Lower lobe of right lung (tissue), 2 donors: ENCODE results near the gene PLA2R1. TPM values are rescaled to one million over a fixed set of nuclear protein-coding genes. Genes with fewer than 3 reads are reported as not detected.
A peak's percentile ranks its signal among the peaks of the same experiment; 100 is the strongest.

Source experiments
- ATAC-seq, 2 donors: fragments of 200-7000 bp; cut with Tn5 transposase; one replicate each; pipeline ENCODE4 v1.9.1; 2020 to 2022; ENCODE audit warnings: mild to moderate bottlenecking in 2 of 2, moderate library complexity in 2 of 2
- DNase-seq: peaks from one replicate; pipeline ENCODE4 v3.0.0-alpha.2; 2020
- H3K27ac ChIP-seq: fragments of 200-600 bp; one replicate; pipeline ENCODE4 v1.8.0; 2022
- H3K27me3 ChIP-seq: fragments of 200-600 bp; one replicate; pipeline ENCODE4 v1.8.0; 2022; ENCODE audit warnings: low read depth
- H3K36me3 ChIP-seq: fragments of 200-600 bp; one replicate; pipeline ENCODE4 v1.8.0; 2022; ENCODE audit warnings: mild to moderate bottlenecking
- H3K4me1 ChIP-seq: fragments of 200-600 bp; one replicate; pipeline ENCODE4 v1.8.0; 2022
- H3K4me3 ChIP-seq: fragments of 200-600 bp; one replicate; pipeline ENCODE4 v1.8.0; 2022; ENCODE audit warnings: mild to moderate bottlenecking
- H3K9me3 ChIP-seq: fragments of 200-600 bp; one replicate; pipeline ENCODE4 v1.8.0; 2022
- intact Hi-C: fragments of 100-400 bp; cut with DNase I; formaldehyde crosslinking; loops from one replicate; pipeline ENCODE4 v1.11.0; 2022
- total RNA-seq: library from RNA; stranded (reverse); fragmentation: NEBNext Ultra II Directional; extraction: Animal tissue kit (Norgen Biotek cat#: 25700); gene quantifications from one replicate; pipeline ENCODE4 v1.2.1, GENCODE V29; 2021
- TF ChIP-seq, protein P1 (sequence below): fragments of 200-600 bp; IDR thresholded peaks from one replicate; pipeline ENCODE4 v1.8.0; 2022; ENCODE audit warnings: antibody characterized with exemption, mild to moderate bottlenecking
- donor health status: DM: no; HTN: yes; CAD: no; lungs with severe emphysema.

The PLA2R1 gene
- total RNA-seq, 1 donor from 2014 or later = 5.6 TPM

DNA sequence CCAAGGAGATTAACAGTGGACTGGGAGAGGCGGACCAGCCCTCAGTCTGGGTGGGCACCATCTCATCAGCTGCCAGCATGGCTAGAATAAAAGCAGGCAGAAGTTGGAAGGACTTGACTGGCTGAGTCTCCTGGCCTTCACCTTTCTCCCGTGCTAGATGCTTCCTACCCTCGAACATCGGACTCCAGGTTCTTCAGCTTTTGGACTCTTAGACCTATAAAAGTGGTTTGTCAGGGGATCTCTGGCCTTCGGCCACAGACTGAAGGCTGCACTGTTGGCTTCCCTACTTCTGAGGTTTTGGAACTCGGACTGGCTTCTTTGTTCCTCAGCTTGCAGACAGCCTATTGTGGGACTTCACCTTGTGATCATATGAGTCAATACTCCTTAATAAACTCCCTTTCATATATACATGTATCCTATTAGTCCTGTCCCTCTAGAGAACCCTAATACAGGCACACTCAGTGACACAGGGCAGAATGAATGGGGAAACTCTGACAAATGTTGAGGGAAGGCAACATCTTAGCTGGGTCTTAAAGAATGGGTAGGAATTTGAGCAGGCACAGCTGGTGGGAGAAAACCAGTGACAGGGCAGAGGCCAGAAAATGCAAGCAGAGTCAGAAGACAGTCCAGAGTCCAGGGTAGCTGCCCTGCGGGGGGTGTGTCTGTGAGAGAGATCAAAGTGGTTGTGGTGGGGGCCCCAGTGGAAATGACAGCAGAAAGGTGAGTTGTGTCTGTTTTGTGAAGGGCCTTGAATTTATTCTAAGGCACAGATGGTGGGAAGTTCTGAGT is 156.3 kb downstream of the PLA2R1 start:
- H3K36me3 ChIP-seq = no peaks in the 10 kb centered on the region
- intact Hi-C loops = no loop called here
- H3K27ac ChIP-seq = no peak overlapping the region
- TF ChIP-seq, protein P1, sequence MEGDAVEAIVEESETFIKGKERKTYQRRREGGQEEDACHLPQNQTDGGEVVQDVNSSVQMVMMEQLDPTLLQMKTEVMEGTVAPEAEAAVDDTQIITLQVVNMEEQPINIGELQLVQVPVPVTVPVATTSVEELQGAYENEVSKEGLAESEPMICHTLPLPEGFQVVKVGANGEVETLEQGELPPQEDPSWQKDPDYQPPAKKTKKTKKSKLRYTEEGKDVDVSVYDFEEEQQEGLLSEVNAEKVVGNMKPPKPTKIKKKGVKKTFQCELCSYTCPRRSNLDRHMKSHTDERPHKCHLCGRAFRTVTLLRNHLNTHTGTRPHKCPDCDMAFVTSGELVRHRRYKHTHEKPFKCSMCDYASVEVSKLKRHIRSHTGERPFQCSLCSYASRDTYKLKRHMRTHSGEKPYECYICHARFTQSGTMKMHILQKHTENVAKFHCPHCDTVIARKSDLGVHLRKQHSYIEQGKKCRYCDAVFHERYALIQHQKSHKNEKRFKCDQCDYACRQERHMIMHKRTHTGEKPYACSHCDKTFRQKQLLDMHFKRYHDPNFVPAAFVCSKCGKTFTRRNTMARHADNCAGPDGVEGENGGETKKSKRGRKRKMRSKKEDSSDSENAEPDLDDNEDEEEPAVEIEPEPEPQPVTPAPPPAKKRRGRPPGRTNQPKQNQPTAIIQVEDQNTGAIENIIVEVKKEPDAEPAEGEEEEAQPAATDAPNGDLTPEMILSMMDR = no peak
- H3K9me3 ChIP-seq = no peaks in the 10 kb centered on the region
- no peaks in the 10 kb centered on the region for H3K27me3 ChIP-seq
- ATAC-seq (no peak), DNase-seq (no peak)
- peaks cover 15% of the 10 kb centered on the region for H3K4me1 ChIP-seq
- H3K4me3 ChIP-seq = no peak overlapping the region

DNA sequence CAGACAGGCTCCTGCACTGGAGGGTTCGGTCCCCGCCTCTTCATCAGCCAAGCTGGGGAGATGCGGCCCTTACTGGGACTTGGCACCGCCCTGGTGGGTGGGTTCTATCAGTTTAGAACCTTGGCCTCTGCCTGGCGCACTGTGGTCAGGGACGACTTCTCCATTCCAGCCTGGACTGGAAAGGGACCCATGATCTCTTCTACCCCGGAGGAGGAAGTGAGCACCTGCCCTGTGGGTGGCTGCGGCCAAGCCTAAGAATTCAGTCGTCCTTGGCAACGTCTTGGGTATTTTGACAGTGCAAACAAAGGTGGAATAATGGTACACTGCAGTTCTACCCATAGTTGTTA is 157.5 kb downstream of the PLA2R1 start:
- DNase-seq (peak; percentile 90), ATAC-seq (peak; percentile 80 to 87)
- Histone ChIP-seq H3K27ac (peak overlapping the region; percentile 80), H3K4me1 (peaks cover 15% of the 10 kb centered on the region), H3K4me3 (peak overlapping the region; percentile 68), H3K9me3 (no peaks in the 10 kb centered on the region), H3K27me3 (no peaks in the 10 kb centered on the region), H3K36me3 (no peaks in the 10 kb centered on the region)
- intact Hi-C loops = no loop called here
- TF ChIP-seq, protein P1 = no peak

DNA sequence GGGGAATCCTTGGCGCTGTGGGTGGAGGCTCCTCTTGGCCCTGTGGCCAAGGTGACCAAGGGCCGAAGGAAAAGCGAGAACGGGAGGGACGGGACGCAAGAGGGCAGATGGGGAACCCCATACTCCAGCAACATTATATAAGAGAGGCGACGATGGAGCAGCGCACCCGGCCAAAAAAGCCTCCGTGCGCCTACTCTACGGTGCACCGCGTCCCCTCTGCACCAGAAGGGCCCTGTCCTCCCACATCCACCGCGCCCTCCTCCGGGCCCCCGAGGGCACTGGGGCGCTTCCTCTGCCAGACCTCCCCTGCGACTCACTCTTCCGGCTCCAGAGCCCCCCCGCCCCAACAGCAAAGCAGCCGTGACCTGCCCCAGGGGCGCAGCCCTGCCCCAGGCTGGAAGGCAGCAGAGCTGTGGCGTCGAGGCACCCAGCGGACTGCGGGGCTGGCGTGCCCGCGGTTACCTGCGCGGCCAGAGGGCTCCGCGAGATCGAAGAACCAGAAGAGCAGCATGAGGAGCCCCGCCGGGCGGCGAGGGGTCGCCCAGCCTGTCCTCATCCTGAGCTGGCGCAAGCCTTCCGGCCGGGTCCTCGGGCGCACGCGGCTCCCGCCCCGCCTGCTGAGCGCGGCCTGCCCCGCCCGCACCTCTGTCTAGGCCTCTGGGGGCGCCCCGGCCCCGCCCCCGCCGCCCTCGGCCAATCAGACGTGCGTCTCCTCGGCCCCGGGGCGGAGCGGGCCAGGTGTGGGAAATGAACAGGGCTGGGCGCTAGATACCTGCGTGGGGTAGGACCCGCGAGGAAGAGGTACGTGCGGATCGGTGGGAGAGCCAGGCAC is 158.1 kb downstream of the PLA2R1 start, which contains the start of gene LY75:
TSS of gene LY75 (minus strand) at position 630 of the 832 bp plus-strand sequence.
- ATAC-seq = peak; percentile 95 to 96
- TF ChIP-seq, protein P1 = no peak
- Histone ChIP-seq H3K4me3 (peak within 1 kb of the TSS; percentile 68), H3K27me3 (no peaks in the 10 kb centered on the region), H3K27ac (peak within 1 kb of the TSS; percentile 80), H3K36me3 (no peaks in the 10 kb centered on the region), H3K9me3 (no peaks in the 10 kb centered on the region), H3K4me1 (peaks cover 15% of the 10 kb centered on the region)
- peak; percentile 88 for DNase-seq
- intact Hi-C loops = no loop called here

DNA sequence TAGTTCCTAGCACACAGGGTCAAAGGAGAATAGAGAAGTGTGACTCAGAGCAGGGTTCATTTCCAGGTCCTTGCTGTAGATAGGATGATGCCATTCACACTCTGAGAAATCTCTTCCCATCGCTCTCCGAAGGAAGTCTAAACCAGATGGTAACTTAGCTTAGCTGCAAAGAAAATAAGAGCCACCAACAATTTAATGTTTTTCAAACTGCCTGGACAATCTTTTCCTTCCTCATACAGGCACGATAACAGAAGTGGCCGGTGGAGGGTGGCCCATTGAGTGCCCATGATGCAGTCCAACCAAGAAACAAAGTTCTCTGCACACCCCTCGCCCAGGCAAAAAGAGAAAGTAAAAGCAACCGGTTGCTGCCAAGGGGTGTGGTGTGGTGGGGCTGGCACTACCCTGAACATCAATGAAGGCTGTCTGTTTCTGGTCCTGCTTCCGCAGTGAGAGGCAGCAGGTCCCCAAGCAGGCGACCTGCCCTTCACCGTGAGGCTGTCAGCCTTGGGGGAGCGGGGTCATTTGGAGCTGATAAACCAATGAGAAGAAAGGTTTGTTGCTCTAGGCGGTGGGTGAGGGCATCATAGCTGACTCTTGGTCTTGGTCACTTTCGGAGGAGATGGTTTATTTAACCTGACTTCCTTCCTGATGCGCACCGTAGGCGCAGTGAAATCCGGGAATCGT is 158.8 kb downstream of the PLA2R1 start:
- H3K4me1 ChIP-seq = peaks cover 15% of the 10 kb centered on the region
- H3K27me3 ChIP-seq = no peaks in the 10 kb centered on the region
- H3K36me3 ChIP-seq = no peaks in the 10 kb centered on the region
- peak; percentile 69 to 74 for ATAC-seq
- H3K9me3 ChIP-seq = no peaks in the 10 kb centered on the region
- DNase-seq = peak; percentile 49
- H3K4me3 ChIP-seq = peak overlapping the region; percentile 68
- peak overlapping the region; percentile 80 for H3K27ac ChIP-seq
- TF ChIP-seq, protein P1 = no peak
- intact Hi-C loops = no loop called here

DNA sequence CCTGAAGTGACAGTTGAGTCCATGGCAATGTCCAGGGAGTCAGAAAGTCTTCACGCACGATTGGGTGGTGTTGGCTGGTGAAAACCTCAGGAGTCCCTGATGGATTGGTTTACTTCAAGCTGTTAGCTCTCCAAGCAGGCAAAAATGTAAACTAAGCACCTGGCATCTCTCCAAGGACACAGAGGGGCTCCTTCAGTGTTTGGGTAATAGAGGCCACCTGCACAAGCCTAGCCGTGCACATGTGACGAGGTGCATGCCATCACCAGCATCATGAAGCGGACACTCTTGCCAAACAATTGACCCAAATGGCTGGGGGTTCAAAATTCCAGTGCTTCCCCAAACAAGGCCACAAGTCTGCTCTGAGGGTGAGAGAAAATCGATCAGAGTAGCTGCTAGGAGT is 159.7 kb downstream of the PLA2R1 start:
- H3K36me3 ChIP-seq = no peaks in the 10 kb centered on the region
- H3K27ac ChIP-seq = no peak overlapping the region
- no peak for DNase-seq
- H3K27me3 ChIP-seq = no peaks in the 10 kb centered on the region
- H3K9me3 ChIP-seq = no peaks in the 10 kb centered on the region
- TF ChIP-seq, protein P1 = no peak
- H3K4me1 ChIP-seq = peaks cover 15% of the 10 kb centered on the region
- intact Hi-C loops = no loop called here
- H3K4me3 ChIP-seq = no peak overlapping the region
- no peak for ATAC-seq
